Spleen (tissue), 7 donors: ENCODE data around the gene IRX6.

Source experiments
- POLR2AphosphoS5 ChIP-seq, 3 donors: sonication (generic); formaldehyde crosslinking; IDR thresholded peaks; one replicate each; pipeline ENCODE4 v1.5.1; 2017; ENCODE audit warnings: antibody characterized with exemption in 3 of 3
- TF ChIP-seq, protein P1 (sequence below), 11 experiments: fragments of 200-600 bp in 7 of 11; fragments of 450-650 bp in 4 of 11; sonication (generic) in 4 of 11; IDR thresholded peaks in 8 of 11; conservative IDR thresholded peaks in 3 of 11; 1 replicate in 7 of 11; 2 replicates in 4 of 11; pipeline versions ENCODE4 v1.4.0 to v1.8.0; 2016 to 2021; ENCODE audit warnings: antibody characterized with exemption in 11 of 11, inconsistent platforms in 4 of 11, mild to moderate bottlenecking in 1 of 11
- donor health status: DM: no; HTN: no; CAD: no; lungs with moderate emphysema.
- donor health status: DM: no; HTN: no; CAD: no.
- donor health status: DM: no; HTN: no; CAD: no.

DNA sequence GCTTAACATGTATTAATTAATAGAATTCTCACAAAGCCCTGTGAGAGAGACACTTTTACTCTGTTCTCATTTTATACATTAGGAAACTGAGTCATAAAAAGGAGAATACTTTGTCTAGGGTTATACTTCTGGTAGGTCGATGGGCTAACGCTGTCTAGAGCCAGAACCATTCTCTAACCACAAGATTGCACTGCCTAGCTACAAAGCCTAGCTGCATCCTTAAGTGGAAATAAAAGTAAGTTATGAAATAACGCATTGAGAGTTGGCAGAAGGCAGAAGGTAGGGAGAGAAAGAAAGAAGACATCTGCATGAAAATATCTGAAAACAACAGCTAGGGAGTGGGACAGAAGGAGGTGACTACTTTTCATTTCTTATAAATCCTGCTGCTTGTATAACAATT lies 33.2 kb downstream of the IRX6 start:
- TF ChIP-seq, protein P1, sequence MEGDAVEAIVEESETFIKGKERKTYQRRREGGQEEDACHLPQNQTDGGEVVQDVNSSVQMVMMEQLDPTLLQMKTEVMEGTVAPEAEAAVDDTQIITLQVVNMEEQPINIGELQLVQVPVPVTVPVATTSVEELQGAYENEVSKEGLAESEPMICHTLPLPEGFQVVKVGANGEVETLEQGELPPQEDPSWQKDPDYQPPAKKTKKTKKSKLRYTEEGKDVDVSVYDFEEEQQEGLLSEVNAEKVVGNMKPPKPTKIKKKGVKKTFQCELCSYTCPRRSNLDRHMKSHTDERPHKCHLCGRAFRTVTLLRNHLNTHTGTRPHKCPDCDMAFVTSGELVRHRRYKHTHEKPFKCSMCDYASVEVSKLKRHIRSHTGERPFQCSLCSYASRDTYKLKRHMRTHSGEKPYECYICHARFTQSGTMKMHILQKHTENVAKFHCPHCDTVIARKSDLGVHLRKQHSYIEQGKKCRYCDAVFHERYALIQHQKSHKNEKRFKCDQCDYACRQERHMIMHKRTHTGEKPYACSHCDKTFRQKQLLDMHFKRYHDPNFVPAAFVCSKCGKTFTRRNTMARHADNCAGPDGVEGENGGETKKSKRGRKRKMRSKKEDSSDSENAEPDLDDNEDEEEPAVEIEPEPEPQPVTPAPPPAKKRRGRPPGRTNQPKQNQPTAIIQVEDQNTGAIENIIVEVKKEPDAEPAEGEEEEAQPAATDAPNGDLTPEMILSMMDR (IDR thresholded peaks at IDR 0.05 in 8 of 11, conservative IDR thresholded peaks at IDR 0.05 in 3 of 11): no peak
- no peak for TF ChIP-seq POLR2AphosphoS5 (IDR thresholded peaks at IDR 0.05)
